Measurements from ENCODE around the gene DNMT1.

Gene DNMT1

GRCh38 chr19:10237702-10238101 is 42.9 kb upstream of the DNMT1 start:
- TF ChIP-seq TCF12 (IDR thresholded peaks at IDR 0.05; ENCODE audit: low read depth) (no peak), EGR1 (IDR thresholded peaks at IDR 0.05) (no peak), EP300 (IDR thresholded peaks at IDR 0.05; ENCODE audit: borderline replicate concordance) (no peak), USF1 (IDR thresholded peaks at IDR 0.05) (no peak), RAD21 (IDR thresholded peaks at IDR 0.05; ENCODE audit: low read depth) (no peak), NFIC (IDR thresholded peaks at IDR 0.05) (no peak), CEBPB (IDR thresholded peaks at IDR 0.05) (no peak), TEAD4 (IDR thresholded peaks at IDR 0.05) (no peak), REST (IDR thresholded peaks at IDR 0.05; ENCODE audit: low read depth) (no peak)

- TF ChIP-seq CREB1 (IDR thresholded peaks at IDR 0.05; ENCODE audit: low read depth) (no peak), EGR1 (IDR thresholded peaks at IDR 0.05) (no peak), CEBPB (IDR thresholded peaks at IDR 0.05) (no peak), TEAD4 (IDR thresholded peaks at IDR 0.05) (no peak)
Observed at GRCh38 chr19:10235003-10235402, 40.2 kb upstream of the DNMT1 start.

GRCh38 chr19:10233946-10234345 is 39.2 kb upstream of the DNMT1 start:
- TF ChIP-seq NFIC (IDR thresholded peaks at IDR 0.05), result no peak
- no peak for TF ChIP-seq RAD21 (IDR thresholded peaks at IDR 0.05; ENCODE audit: low read depth)
- no peak for TF ChIP-seq CEBPB (IDR thresholded peaks at IDR 0.05)
- TF ChIP-seq TCF12 (IDR thresholded peaks at IDR 0.05; ENCODE audit: low read depth), result no peak
- TF ChIP-seq ZBTB7A (IDR thresholded peaks at IDR 0.05; ENCODE audit: low read depth), result no peak
- TF ChIP-seq TAF1 (IDR thresholded peaks at IDR 0.05; ENCODE audit: low read depth), result no peak
- no peak for TF ChIP-seq EP300 (IDR thresholded peaks at IDR 0.05; ENCODE audit: borderline replicate concordance)
- TF ChIP-seq REST (IDR thresholded peaks at IDR 0.05; ENCODE audit: low read depth), result no peak
- no peak for TF ChIP-seq MAX (IDR thresholded peaks at IDR 0.05)
- no peak for TF ChIP-seq TEAD4 (IDR thresholded peaks at IDR 0.05)
- no peak for TF ChIP-seq CREB1 (IDR thresholded peaks at IDR 0.05; ENCODE audit: low read depth)
- no peak for TF ChIP-seq EGR1 (IDR thresholded peaks at IDR 0.05)
- no peak for TF ChIP-seq YY1 (IDR thresholded peaks at IDR 0.05; ENCODE audit: low read depth)
- no peak for TF ChIP-seq FOXM1 (IDR thresholded peaks at IDR 0.05; ENCODE audit: borderline replicate concordance, low read depth)
- TF ChIP-seq USF1 (IDR thresholded peaks at IDR 0.05), result no peak

- TF ChIP-seq TCF12 (IDR thresholded peaks at IDR 0.05; ENCODE audit: low read depth) (no peak), FOXM1 (IDR thresholded peaks at IDR 0.05; ENCODE audit: borderline replicate concordance, low read depth) (no peak), EGR1 (IDR thresholded peaks at IDR 0.05) (no peak), RAD21 (IDR thresholded peaks at IDR 0.05; ENCODE audit: low read depth) (no peak), TEAD4 (IDR thresholded peaks at IDR 0.05) (no peak), USF1 (IDR thresholded peaks at IDR 0.05) (no peak), MAX (IDR thresholded peaks at IDR 0.05) (no peak), TAF1 (IDR thresholded peaks at IDR 0.05; ENCODE audit: low read depth) (no peak), YY1 (IDR thresholded peaks at IDR 0.05; ENCODE audit: low read depth) (no peak), NFIC (IDR thresholded peaks at IDR 0.05) (no peak), EP300 (IDR thresholded peaks at IDR 0.05; ENCODE audit: borderline replicate concordance) (no peak), CEBPB (IDR thresholded peaks at IDR 0.05) (no peak), REST (IDR thresholded peaks at IDR 0.05; ENCODE audit: low read depth) (no peak), CREB1 (IDR thresholded peaks at IDR 0.05; ENCODE audit: low read depth) (no peak), ZBTB7A (IDR thresholded peaks at IDR 0.05; ENCODE audit: low read depth) (no peak)
Observed at GRCh38 chr19:10231612-10232228, 37.0 kb upstream of the DNMT1 start.

Data from Ishikawa (cell line).